ENCODE results near the gene GSE1. TPM values are rescaled to one million over a fixed set of nuclear protein-coding genes. Genes with fewer than 3 reads are reported as not detected.

Gene GSE1
- total RNA-seq, 1 donor, result 23.1 TPM

DNA sequence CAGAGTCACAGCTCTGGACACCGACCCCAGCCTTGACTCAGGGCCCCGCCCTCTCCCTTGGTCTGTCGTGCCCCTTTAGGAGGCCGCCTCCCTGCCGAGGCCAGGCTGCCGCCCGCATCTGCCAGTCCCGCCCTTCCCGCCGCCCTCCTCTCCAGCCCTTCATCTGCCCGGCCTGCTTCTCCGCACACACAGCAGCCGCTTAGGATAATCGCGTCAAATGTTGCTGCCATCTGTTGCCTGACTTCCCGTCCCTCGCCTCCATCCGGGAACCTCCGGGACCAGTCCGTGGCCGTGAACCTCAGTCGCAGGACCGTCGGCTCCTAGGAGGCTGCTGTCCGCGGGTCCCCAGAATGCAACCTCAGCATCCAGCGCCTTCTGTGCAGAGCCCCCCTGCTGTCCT lies 11.9 kb downstream of the GSE1 start:
- H3K4me3 ChIP-seq (ENCODE audit: low read depth, low read length), result no peak overlapping the region
- TF ChIP-seq, protein P1, sequence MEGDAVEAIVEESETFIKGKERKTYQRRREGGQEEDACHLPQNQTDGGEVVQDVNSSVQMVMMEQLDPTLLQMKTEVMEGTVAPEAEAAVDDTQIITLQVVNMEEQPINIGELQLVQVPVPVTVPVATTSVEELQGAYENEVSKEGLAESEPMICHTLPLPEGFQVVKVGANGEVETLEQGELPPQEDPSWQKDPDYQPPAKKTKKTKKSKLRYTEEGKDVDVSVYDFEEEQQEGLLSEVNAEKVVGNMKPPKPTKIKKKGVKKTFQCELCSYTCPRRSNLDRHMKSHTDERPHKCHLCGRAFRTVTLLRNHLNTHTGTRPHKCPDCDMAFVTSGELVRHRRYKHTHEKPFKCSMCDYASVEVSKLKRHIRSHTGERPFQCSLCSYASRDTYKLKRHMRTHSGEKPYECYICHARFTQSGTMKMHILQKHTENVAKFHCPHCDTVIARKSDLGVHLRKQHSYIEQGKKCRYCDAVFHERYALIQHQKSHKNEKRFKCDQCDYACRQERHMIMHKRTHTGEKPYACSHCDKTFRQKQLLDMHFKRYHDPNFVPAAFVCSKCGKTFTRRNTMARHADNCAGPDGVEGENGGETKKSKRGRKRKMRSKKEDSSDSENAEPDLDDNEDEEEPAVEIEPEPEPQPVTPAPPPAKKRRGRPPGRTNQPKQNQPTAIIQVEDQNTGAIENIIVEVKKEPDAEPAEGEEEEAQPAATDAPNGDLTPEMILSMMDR (IDR thresholded peaks at IDR 0.05; ENCODE audit: insufficient read depth, low read length), result no peak
- no peak for DNase-seq (ENCODE audit: low read depth)

DNA sequence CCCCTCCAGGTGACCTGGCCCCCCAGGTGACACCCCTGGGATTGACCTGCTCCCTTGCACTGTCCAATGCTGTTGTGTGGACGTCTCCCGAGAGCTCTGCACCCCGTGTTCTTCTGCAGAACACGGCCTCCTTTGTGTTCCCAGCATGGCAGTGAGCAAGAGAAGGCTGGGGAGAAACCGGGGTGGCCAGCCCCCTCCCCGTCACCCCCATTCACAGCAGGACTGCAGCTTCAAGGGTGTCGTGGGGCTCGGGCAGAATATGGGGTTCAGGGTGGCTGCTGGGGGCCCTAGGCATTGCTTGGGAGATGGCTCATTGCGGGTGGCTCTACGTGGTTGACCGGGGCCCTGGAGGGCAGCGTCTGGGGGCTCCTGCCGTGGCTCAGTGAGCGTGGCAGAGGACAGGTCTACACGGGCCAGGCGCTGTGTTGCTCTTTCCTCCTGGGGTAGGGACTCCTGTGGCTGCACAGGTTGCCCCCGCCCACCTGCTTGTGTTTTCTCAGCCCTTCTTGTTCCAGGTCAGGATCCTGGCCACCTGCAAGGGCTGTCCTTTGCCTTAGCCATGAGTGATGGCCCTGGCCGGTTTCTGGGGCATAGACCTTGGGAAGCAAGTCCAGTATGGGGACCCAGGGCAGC lies 12.5 kb downstream of the GSE1 start:
- DNase-seq (ENCODE audit: low read depth), result no peak
- H3K4me3 ChIP-seq (ENCODE audit: low read depth, low read length), result no peak overlapping the region
- TF ChIP-seq, protein P1 (IDR thresholded peaks at IDR 0.05; ENCODE audit: insufficient read depth, low read length), result no peak

DNA sequence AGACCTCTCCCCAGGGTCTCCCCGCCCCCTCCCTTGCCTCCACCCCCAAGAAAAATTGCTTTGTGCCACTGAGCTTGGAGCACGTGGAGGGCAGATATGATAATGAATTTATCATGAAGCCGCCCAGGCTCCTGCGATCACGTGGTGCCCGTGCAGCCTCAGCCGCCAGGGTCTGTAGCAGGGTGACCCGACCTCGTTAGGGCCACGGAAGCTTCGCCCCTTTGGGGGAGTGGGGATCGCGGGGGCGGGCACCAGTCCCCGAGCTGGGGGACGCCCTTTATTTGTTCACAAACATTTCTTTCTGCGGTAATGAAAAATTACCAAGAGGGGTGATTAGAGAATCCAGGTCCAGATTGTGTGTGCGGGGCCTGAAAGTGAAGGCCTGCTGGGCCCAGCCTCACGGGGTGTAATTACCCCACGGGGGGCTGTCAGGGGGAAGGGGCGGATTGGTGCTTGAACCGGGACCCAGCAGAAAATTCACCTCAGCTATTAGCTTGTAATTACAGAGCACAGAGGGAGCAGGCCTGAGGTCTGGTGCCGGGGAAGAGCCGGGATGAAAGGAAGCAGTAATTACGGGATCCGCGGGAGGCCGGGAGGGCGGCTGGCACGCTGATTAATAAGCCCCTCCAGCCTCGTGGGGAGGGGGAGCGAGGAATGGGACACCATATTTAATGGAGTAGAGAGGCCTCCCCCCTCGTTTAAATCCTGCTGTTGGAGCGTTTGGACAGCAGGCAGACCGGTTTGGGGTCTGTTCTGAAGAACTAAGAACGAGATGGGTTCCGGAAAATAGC lies 13.3 kb downstream of the GSE1 start:
- DNase-seq (ENCODE audit: low read depth), result no peak
- TF ChIP-seq, protein P1 (IDR thresholded peaks at IDR 0.05; ENCODE audit: insufficient read depth, low read length), result no peak
- H3K4me3 ChIP-seq (ENCODE audit: low read depth, low read length), result no peak overlapping the region

DNA sequence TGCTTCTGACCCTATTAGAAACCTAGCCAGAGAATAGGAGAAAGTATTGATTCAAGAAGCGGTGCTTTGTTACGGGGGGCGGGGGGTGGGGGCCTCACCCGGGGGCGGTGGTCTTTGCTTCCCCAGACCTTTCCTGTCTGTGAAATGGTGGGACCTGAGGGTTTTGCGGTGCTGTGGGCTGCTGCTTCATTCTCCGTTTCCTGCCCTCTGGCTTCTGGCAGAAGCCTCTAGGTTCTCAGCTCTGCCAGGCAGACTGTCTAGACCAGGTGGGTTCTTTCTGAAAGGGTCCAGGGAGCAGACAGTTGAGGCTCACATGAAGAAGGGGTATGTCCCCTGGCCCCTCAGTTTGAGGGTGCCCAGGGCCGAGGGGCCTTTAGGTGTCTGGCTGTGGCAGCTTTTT lies 14.0 kb downstream of the GSE1 start:
- TF ChIP-seq, protein P1 (IDR thresholded peaks at IDR 0.05; ENCODE audit: insufficient read depth, low read length), result no peak
- no peak overlapping the region for H3K4me3 ChIP-seq (ENCODE audit: low read depth, low read length)
- DNase-seq (ENCODE audit: low read depth), result no peak

DNA sequence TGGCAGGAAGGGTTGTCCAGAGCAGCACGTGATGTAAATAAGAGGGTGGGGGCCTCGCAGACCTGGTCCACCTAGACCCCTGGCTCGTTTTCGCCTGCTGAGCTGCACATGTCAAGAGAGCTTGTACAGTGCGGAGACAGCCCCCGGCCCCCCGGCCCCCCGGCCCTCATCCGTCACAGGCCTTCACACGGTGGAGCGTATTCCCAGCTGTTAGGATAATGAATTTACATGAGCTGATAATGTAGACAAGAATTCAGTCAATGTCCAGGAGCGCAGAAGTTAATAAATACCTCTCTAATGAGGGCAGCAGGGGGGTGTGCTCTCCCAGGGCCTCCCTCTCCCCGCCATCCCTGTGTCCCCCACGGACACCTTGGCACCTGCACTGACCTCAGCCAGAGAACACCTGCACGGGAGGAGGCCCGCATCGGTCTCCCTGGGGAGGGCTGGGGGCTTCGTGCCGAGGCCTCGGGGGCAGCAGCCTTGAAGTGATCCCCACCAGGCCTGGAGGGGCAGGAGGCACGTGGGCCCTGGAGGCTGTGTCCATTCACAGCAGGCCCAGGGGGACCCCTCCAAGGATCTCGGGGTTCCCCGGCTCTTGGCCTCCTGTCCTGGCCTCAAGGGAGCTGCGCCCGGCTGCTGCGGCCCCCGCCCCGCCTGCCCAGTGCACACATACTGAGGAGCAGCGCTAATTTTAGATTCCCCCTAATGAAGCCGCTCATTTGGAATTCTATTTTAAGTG lies 14.6 kb downstream of the GSE1 start:
- DNase-seq (ENCODE audit: low read depth), result no peak
- TF ChIP-seq, protein P1 (IDR thresholded peaks at IDR 0.05; ENCODE audit: insufficient read depth, low read length), result no peak
- no peak overlapping the region for H3K4me3 ChIP-seq (ENCODE audit: low read depth, low read length)

DNA sequence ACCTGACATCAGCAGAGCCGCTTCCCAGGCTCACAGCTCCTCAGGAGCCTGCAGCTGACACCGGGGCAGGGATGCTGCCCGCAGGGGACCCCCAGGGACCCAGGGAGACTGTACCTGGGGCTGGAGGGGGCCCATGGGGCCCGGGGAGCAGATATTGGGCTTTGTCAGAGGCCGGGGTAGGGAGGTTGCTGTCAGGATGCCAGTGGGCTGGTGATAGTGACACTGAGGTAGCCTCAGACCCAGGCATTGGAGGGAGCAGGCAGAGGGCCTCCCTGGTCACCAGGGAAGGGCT lies 15.1 kb downstream of the GSE1 start:
- H3K4me3 ChIP-seq (ENCODE audit: low read depth, low read length), result no peak overlapping the region
- DNase-seq (ENCODE audit: low read depth), result no peak
- TF ChIP-seq, protein P1 (IDR thresholded peaks at IDR 0.05; ENCODE audit: insufficient read depth, low read length), result no peak
